ENCODE measurements around the gene MAP4K4.
"Not testable (repeated sequence)": the region's sequence is repeated elsewhere in the genome, so short reads cannot be mapped to it uniquely, and the experiment has no call there.

DNA sequence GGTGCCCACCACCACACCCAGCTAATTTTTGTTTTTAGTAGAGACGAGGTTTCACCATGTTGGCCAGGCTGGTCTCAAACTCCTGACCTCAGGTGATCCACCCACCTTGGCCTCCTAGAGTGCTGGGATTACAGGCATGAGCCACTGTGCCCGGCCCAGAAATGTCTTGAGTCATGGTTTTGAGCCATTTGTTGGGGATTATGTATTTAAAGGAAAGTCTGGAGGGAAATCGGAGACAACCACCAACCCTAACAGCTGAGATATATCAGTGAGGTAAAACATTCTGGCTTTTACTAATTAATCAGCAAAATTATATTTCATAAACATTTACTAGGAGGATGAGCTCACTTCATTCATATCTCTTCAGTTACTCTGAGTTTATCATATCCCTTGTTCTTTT is 72.2 kb downstream of the MAP4K4 start:
- TF ChIP-seq, protein P1, sequence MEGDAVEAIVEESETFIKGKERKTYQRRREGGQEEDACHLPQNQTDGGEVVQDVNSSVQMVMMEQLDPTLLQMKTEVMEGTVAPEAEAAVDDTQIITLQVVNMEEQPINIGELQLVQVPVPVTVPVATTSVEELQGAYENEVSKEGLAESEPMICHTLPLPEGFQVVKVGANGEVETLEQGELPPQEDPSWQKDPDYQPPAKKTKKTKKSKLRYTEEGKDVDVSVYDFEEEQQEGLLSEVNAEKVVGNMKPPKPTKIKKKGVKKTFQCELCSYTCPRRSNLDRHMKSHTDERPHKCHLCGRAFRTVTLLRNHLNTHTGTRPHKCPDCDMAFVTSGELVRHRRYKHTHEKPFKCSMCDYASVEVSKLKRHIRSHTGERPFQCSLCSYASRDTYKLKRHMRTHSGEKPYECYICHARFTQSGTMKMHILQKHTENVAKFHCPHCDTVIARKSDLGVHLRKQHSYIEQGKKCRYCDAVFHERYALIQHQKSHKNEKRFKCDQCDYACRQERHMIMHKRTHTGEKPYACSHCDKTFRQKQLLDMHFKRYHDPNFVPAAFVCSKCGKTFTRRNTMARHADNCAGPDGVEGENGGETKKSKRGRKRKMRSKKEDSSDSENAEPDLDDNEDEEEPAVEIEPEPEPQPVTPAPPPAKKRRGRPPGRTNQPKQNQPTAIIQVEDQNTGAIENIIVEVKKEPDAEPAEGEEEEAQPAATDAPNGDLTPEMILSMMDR (conservative IDR thresholded peaks at IDR 0.05; ENCODE audit: low read length): not testable (repeated sequence)
- not testable (repeated sequence) for TF ChIP-seq EZH2phosphoT487 (IDR thresholded peaks at IDR 0.05; ENCODE audit: borderline replicate concordance)
